Trophoblast cell (in vitro differentiated cells and primary cell): ENCODE measurements around the gene MED13L.
"Not testable (repeated sequence)": the region's sequence is repeated elsewhere in the genome, so short reads cannot be mapped to it uniquely, and the experiment has no call there.

Source experiments
- DNase-seq, 2 donors: peaks; one replicate each; pipeline ENCODE4 v3.0.0-alpha.2; 2016
- H2AFZ ChIP-seq: 2 replicates; pipeline ENCODE4 v1.6.1; 2013; ENCODE audit warnings: low read length, moderate library complexity, mild to moderate bottlenecking; ENCODE audit not compliant: insufficient read depth, poor library complexity
- H2AK5ac ChIP-seq: 2 replicates; pipeline ENCODE4 v1.6.1; 2013; ENCODE audit warnings: mild to moderate bottlenecking, low read length
- H2BK120ac ChIP-seq: 2 replicates; pipeline ENCODE4 v1.6.1; 2013; ENCODE audit warnings: low read length, mild to moderate bottlenecking, moderate library complexity; ENCODE audit not compliant: insufficient read depth, poor library complexity
- H2BK12ac ChIP-seq: 2 replicates; pipeline ENCODE4 v1.6.1; 2013; ENCODE audit warnings: mild to moderate bottlenecking, low read length, moderate library complexity
- H2BK5ac ChIP-seq: 2 replicates; pipeline ENCODE4 v1.6.1; 2013; ENCODE audit warnings: low read length, low read depth, moderate library complexity, mild to moderate bottlenecking; ENCODE audit not compliant: poor library complexity
- H3K14ac ChIP-seq: 2 replicates; pipeline ENCODE4 v1.6.1; 2013; ENCODE audit warnings: mild to moderate bottlenecking, low read length
- H3K18ac ChIP-seq: 2 replicates; pipeline ENCODE4 v1.6.1; 2013; ENCODE audit warnings: mild to moderate bottlenecking, low read length
- H3K23ac ChIP-seq: 2 replicates; pipeline ENCODE4 v1.6.1; 2013; ENCODE audit warnings: low read length
- H3K27ac ChIP-seq: 2 replicates; pipeline ENCODE4 v1.5.1; 2013; ENCODE audit warnings: low read depth, mild to moderate bottlenecking, inconsistent platforms, low read length, moderate library complexity
- H3K27me3 ChIP-seq: 2 replicates; pipeline ENCODE4 v1.6.1; 2013; ENCODE audit warnings: inconsistent platforms, mild to moderate bottlenecking, low read length, moderate library complexity; ENCODE audit not compliant: insufficient read depth
- H3K36me3 ChIP-seq, 2 experiments: 1 replicate in 1 of 2; 2 replicates in 1 of 2; pipeline ENCODE4 v1.6.1; 2013; ENCODE audit warnings: low read length in 2 of 2, mild to moderate bottlenecking in 2 of 2, moderate library complexity in 1 of 2; ENCODE audit not compliant: insufficient read depth in 2 of 2, control insufficient read depth in 1 of 2
- H3K4ac ChIP-seq: 2 replicates; pipeline ENCODE4 v1.6.1; 2013; ENCODE audit warnings: low read depth, mild to moderate bottlenecking, low read length, moderate library complexity
- H3K4me1 ChIP-seq, 2 experiments: 1 replicate in 1 of 2; 2 replicates in 1 of 2; pipeline ENCODE4 v1.6.1; 2013; ENCODE audit warnings: low read length in 2 of 2, mild to moderate bottlenecking in 2 of 2, moderate library complexity in 1 of 2; ENCODE audit not compliant: insufficient read depth in 2 of 2, control insufficient read depth in 1 of 2
- H3K4me2 ChIP-seq: 2 replicates; pipeline ENCODE4 v1.6.1; 2013; ENCODE audit warnings: inconsistent platforms, mild to moderate bottlenecking, low read length, moderate library complexity
- H3K4me3 ChIP-seq: 2 replicates; pipeline ENCODE4 v1.5.1; 2013; ENCODE audit warnings: mild to moderate bottlenecking, low read depth, low read length, inconsistent platforms
- H3K79me1 ChIP-seq: one replicate; pipeline ENCODE4 v1.6.1; 2013; ENCODE audit warnings: low read length
- H3K79me2 ChIP-seq: 2 replicates; pipeline ENCODE4 v1.6.1; 2013; ENCODE audit warnings: low read length, mild to moderate bottlenecking; ENCODE audit not compliant: control insufficient read depth, insufficient read depth, poor library complexity
- H3K9ac ChIP-seq: 2 replicates; pipeline ENCODE4 v1.6.1; 2013; ENCODE audit warnings: mild to moderate bottlenecking, low read length
- H3K9me3 ChIP-seq: 2 replicates; pipeline ENCODE4 v1.6.1; 2013; ENCODE audit warnings: low read depth, mild to moderate bottlenecking, control low read depth, inconsistent platforms, low read length; ENCODE audit not compliant: insufficient read depth
- H4K12ac ChIP-seq: 2 replicates; pipeline ENCODE4 v1.6.1; 2013; ENCODE audit warnings: low read depth, mild to moderate bottlenecking, low read length, moderate library complexity
- H4K8ac ChIP-seq: 2 replicates; pipeline ENCODE4 v1.6.1; 2013; ENCODE audit warnings: low read depth, mild to moderate bottlenecking, low read length, moderate library complexity
- H4K91ac ChIP-seq: one replicate; pipeline ENCODE4 v1.6.1; 2013; ENCODE audit warnings: low read depth, mild to moderate bottlenecking, low read length, moderate library complexity
- WGBS: extraction: QIAGEN DNeasy Blood & Tissue Kit; methylation state at CpG from one replicate; pipeline ENCODE4 v1.1.7; 2013; ENCODE audit warnings: missing lambda C conversion rate; ENCODE audit not compliant: insufficient read length, insufficient coverage; ENCODE audit errors: extremely low coverage; 5-methylcytosine and 5-hydroxymethylcytosine counted together

MED13L gene

GRCh38 chr12:116033765-116034164, 243.7 kb downstream of the MED13L start:
- no peak overlapping the region for H3K4me3 ChIP-seq
- H3K27me3 ChIP-seq: no peaks in the 10 kb centered on the region
- no peaks in the 10 kb centered on the region for H3K9me3 ChIP-seq
- no CpG with 5 or more reads among the region's 3 CpGs for WGBS
- no peak overlapping the region for H3K9ac ChIP-seq
- no peak overlapping the region for H3K23ac ChIP-seq
- DNase-seq: no peak
- H3K4me1 ChIP-seq: no peaks in the 10 kb centered on the region
- H3K18ac ChIP-seq: no peak overlapping the region
- H4K12ac ChIP-seq: no peak overlapping the region
- H2BK120ac ChIP-seq: no peak overlapping the region
- H2BK5ac ChIP-seq: no peak overlapping the region
- H2BK12ac ChIP-seq: no peak overlapping the region
- no peak overlapping the region for H3K14ac ChIP-seq
- H3K79me2 ChIP-seq: no peaks in the 10 kb centered on the region
- H3K4me2 ChIP-seq: no peak overlapping the region
- H3K27ac ChIP-seq: no peak overlapping the region
- H4K8ac ChIP-seq: no peak overlapping the region
- H2AK5ac ChIP-seq: no peak overlapping the region
- H3K36me3 ChIP-seq: no peaks in the 10 kb centered on the region
- H3K79me1 ChIP-seq: no peaks in the 10 kb centered on the region
- no peak overlapping the region for H3K4ac ChIP-seq
- no peak overlapping the region for H2AFZ ChIP-seq
- H4K91ac ChIP-seq: no peak overlapping the region

GRCh38 chr12:116031624-116032023, 245.9 kb downstream of the MED13L start:
- no CpG with 5 or more reads among the region's 4 CpGs for WGBS
- H2AFZ ChIP-seq, H3K4me2 ChIP-seq: not testable (repeated sequence)

GRCh38 chr12:116028619-116029018, 248.9 kb downstream of the MED13L start:
- H3K27ac ChIP-seq: no peak overlapping the region
- no peaks in the 10 kb centered on the region for H3K9me3 ChIP-seq
- no peak for DNase-seq
- no peak overlapping the region for H2BK120ac ChIP-seq
- no peak overlapping the region for H2AK5ac ChIP-seq
- no peaks in the 10 kb centered on the region for H3K4me1 ChIP-seq
- WGBS: no CpG with 5 or more reads among the region's 4 CpGs
- no peaks in the 10 kb centered on the region for H3K36me3 ChIP-seq
- no peaks in the 10 kb centered on the region for H3K79me1 ChIP-seq
- H4K12ac ChIP-seq: no peak overlapping the region
- H2AFZ ChIP-seq: no peak overlapping the region
- no peak overlapping the region for H3K14ac ChIP-seq
- H4K91ac ChIP-seq: no peak overlapping the region
- H3K79me2 ChIP-seq: no peaks in the 10 kb centered on the region
- no peak overlapping the region for H2BK12ac ChIP-seq
- H3K18ac ChIP-seq: no peak overlapping the region
- H3K4me3 ChIP-seq: no peak overlapping the region
- no peak overlapping the region for H3K4ac ChIP-seq
- H3K4me2 ChIP-seq: no peak overlapping the region
- H3K9ac ChIP-seq: no peak overlapping the region
- H4K8ac ChIP-seq: no peak overlapping the region
- H2BK5ac ChIP-seq: no peak overlapping the region
- H3K27me3 ChIP-seq: no peaks in the 10 kb centered on the region
- H3K23ac ChIP-seq: no peak overlapping the region

More at GRCh38 chr12:116031624-116032023, 245.9 kb downstream of the MED13L start:
- H3K9me3 ChIP-seq, H3K4me1 ChIP-seq, H2BK5ac ChIP-seq, H4K91ac ChIP-seq, H3K14ac ChIP-seq, H4K8ac ChIP-seq, H2BK120ac ChIP-seq, H3K4me3 ChIP-seq, H3K9ac ChIP-seq, H3K36me3 ChIP-seq, H4K12ac ChIP-seq, DNase-seq, H2BK12ac ChIP-seq, H3K18ac ChIP-seq, H3K27ac ChIP-seq, H3K23ac ChIP-seq, H3K4ac ChIP-seq, H3K79me2 ChIP-seq, H3K27me3 ChIP-seq, H2AK5ac ChIP-seq, H3K79me1 ChIP-seq: not testable (repeated sequence)

GRCh38 chr12:116027551-116027821, 250.0 kb downstream of the MED13L start:
- WGBS: no CpG with 5 or more reads among the region's 4 CpGs

More at GRCh38 chr12:116027551-116027821, 250.0 kb downstream of the MED13L start:
- H3K27ac ChIP-seq: no peak overlapping the region
- no peaks in the 10 kb centered on the region for H3K79me1 ChIP-seq
- DNase-seq: peak in 1 of 2 donors; percentile 21
- no peak overlapping the region for H3K4ac ChIP-seq
- H3K14ac ChIP-seq: no peak overlapping the region
- no peak overlapping the region for H2AFZ ChIP-seq
- peaks cover 0 to 2% of the 10 kb centered on the region in 2 experiments for H3K36me3 ChIP-seq
- no peaks in the 10 kb centered on the region for H3K27me3 ChIP-seq
- no peak overlapping the region for H3K18ac ChIP-seq
- H3K4me2 ChIP-seq: no peak overlapping the region
- H3K23ac ChIP-seq: no peak overlapping the region
- no peak overlapping the region for H4K8ac ChIP-seq
- no peak overlapping the region for H4K12ac ChIP-seq
- H2BK5ac ChIP-seq: no peak overlapping the region
- H3K79me2 ChIP-seq: no peaks in the 10 kb centered on the region
- no peak overlapping the region for H2AK5ac ChIP-seq
- H4K91ac ChIP-seq: no peak overlapping the region
- no peak overlapping the region for H3K9ac ChIP-seq
- no peaks in the 10 kb centered on the region for H3K4me1 ChIP-seq
- no peak overlapping the region for H2BK12ac ChIP-seq
- H2BK120ac ChIP-seq: no peak overlapping the region
- H3K9me3 ChIP-seq: no peaks in the 10 kb centered on the region
- H3K4me3 ChIP-seq: no peak overlapping the region
